ENCODE measurements around the gene OPRL1. TPM values are rescaled to one million over a fixed set of nuclear protein-coding genes. Genes with fewer than 3 reads are reported as not detected.

Gene OPRL1
- polyA plus RNA-seq, 1 donor from 2014 or later = 3.7 TPM

GRCh38 chr20:64058536-64058935 is 21.3 kb upstream of the OPRL1 start:
- peak overlapping the region in 1 of 3 donors; percentile 31 for H3K27ac Mint-ChIP-seq
- no peaks in the 10 kb centered on the region for H3K9me3 Mint-ChIP-seq
- H3K27me3 Mint-ChIP-seq = peaks cover 7% of the 10 kb centered on the region
- H3K4me1 Mint-ChIP-seq = peaks cover 0 to 13% (median 7%) of the 10 kb centered on the region in 3 donors
- peak overlapping the region in 1 of 4 donors; percentile 54 for H3K4me3 Mint-ChIP-seq
- peaks cover 3% of the 10 kb centered on the region for H3K36me3 Mint-ChIP-seq

GRCh38 chr20:64062276-64062595 is 17.6 kb upstream of the OPRL1 start:
- peak overlapping the region in 1 of 3 donors; percentile 18 for H3K27ac Mint-ChIP-seq
- H3K4me3 Mint-ChIP-seq = peak overlapping the region in 3 of 4 donors; percentile 65 to 83 (median 81)
- H3K4me1 Mint-ChIP-seq = peaks cover 17 to 39% (median 25%) of the 10 kb centered on the region in 3 donors
- peaks cover 4% of the 10 kb centered on the region for H3K27me3 Mint-ChIP-seq
- peaks cover 1% of the 10 kb centered on the region for H3K36me3 Mint-ChIP-seq
- H3K9me3 Mint-ChIP-seq = no peaks in the 10 kb centered on the region

GRCh38 chr20:64062596-64063388 is 17.1 kb upstream of the OPRL1 start, which contains the start of gene TCEA2:
TCEA2 (plus strand) TSS chr20:64063198; CDS start chr20:64063313, 115 bp downstream.
- H3K9me3 Mint-ChIP-seq = no peaks in the 10 kb centered on the region
- peaks cover 17 to 37% (median 25%) of the 10 kb centered on the region in 3 donors for H3K4me1 Mint-ChIP-seq
- H3K36me3 Mint-ChIP-seq = peaks cover 1% of the 10 kb centered on the region
- peak within 1 kb of the TSS; percentile 80 to 95 (median 86) for H3K4me3 Mint-ChIP-seq
- peak within 1 kb of the TSS in 2 of 3 donors; percentile 28 to 61 for H3K27ac Mint-ChIP-seq
- peaks cover 4% of the 10 kb centered on the region for H3K27me3 Mint-ChIP-seq

GRCh38 chr20:64063389-64064144 is 16.3 kb upstream of the OPRL1 start:
- H3K27ac Mint-ChIP-seq = peak overlapping the region in 2 of 3 donors; percentile 28 to 61
- peak overlapping the region; percentile 80 to 95 (median 86) for H3K4me3 Mint-ChIP-seq
- peaks cover 17 to 31% (median 20%) of the 10 kb centered on the region in 3 donors for H3K4me1 Mint-ChIP-seq
- H3K36me3 Mint-ChIP-seq = peaks cover 1% of the 10 kb centered on the region
- peaks cover 4% of the 10 kb centered on the region for H3K27me3 Mint-ChIP-seq
- H3K9me3 Mint-ChIP-seq = no peaks in the 10 kb centered on the region

- Mint-ChIP-seq H3K9me3 (no peaks in the 10 kb centered on the region), H3K4me3 (peak overlapping the region; percentile 70 to 95 (median 86)), H3K27me3 (peaks cover 4% of the 10 kb centered on the region), H3K4me1 (peaks cover 17 to 31% (median 20%) of the 10 kb centered on the region in 3 donors), H3K36me3 (peaks cover 1% of the 10 kb centered on the region), H3K27ac (peak overlapping the region in 2 of 3 donors; percentile 61 to 69)
Measured at GRCh38 chr20:64064145-64064698, 15.7 kb upstream of the OPRL1 start.

GRCh38 chr20:64065062-64065973 is 14.6 kb upstream of the OPRL1 start:
- Mint-ChIP-seq H3K27me3 (peaks cover 4% of the 10 kb centered on the region), H3K36me3 (peaks cover 1% of the 10 kb centered on the region), H3K4me3 (peak overlapping the region in 3 of 4 donors; percentile 70 to 89 (median 84)), H3K27ac (peak overlapping the region; percentile 87 to 96 (median 93)), H3K4me1 (peaks cover 17 to 31% (median 20%) of the 10 kb centered on the region in 3 donors), H3K9me3 (no peaks in the 10 kb centered on the region)

- Mint-ChIP-seq H3K4me3 (peak overlapping the region in 3 of 4 donors; percentile 70 to 89 (median 84)), H3K27me3 (peaks cover 4% of the 10 kb centered on the region), H3K27ac (peak overlapping the region; percentile 87 to 96 (median 93)), H3K9me3 (no peaks in the 10 kb centered on the region), H3K4me1 (peaks cover 17 to 35% (median 20%) of the 10 kb centered on the region in 3 donors), H3K36me3 (peaks cover 1% of the 10 kb centered on the region)
Measured at GRCh38 chr20:64065974-64066343, 13.9 kb upstream of the OPRL1 start.

- Mint-ChIP-seq H3K9me3 (no peaks in the 10 kb centered on the region), H3K4me3 (no peak overlapping the region), H3K27ac (peak overlapping the region in 2 of 3 donors; percentile 73 to 87), H3K36me3 (peaks cover 1% of the 10 kb centered on the region), H3K27me3 (peaks cover 4% of the 10 kb centered on the region), H3K4me1 (peaks cover 17 to 37% (median 29%) of the 10 kb centered on the region in 3 donors)
Measured at GRCh38 chr20:64067005-64067632, 12.8 kb upstream of the OPRL1 start.

GRCh38 chr20:64067733-64068307 is 12.1 kb upstream of the OPRL1 start:
- Mint-ChIP-seq H3K4me3 (peak overlapping the region in 1 of 4 donors; percentile 50), H3K27ac (peak overlapping the region in 2 of 3 donors; percentile 45 to 73), H3K4me1 (peaks cover 17 to 36% (median 31%) of the 10 kb centered on the region in 3 donors), H3K9me3 (no peaks in the 10 kb centered on the region), H3K27me3 (peaks cover 4% of the 10 kb centered on the region), H3K36me3 (peaks cover 1% of the 10 kb centered on the region)

- Mint-ChIP-seq H3K9me3 (no peaks in the 10 kb centered on the region), H3K36me3 (peaks cover 1% of the 10 kb centered on the region), H3K4me3 (peak overlapping the region in 1 of 4 donors; percentile 50), H3K4me1 (peaks cover 17 to 36% (median 31%) of the 10 kb centered on the region in 3 donors), H3K27ac (peak overlapping the region in 1 of 3 donors; percentile 45), H3K27me3 (peaks cover 4% of the 10 kb centered on the region)
Measured at GRCh38 chr20:64068386-64069208, 11.3 kb upstream of the OPRL1 start.

- Mint-ChIP-seq H3K4me1 (peaks cover 12 to 31% (median 27%) of the 10 kb centered on the region in 3 donors), H3K36me3 (peaks cover 1% of the 10 kb centered on the region), H3K27ac (peak overlapping the region in 1 of 3 donors; percentile 56)
Measured at GRCh38 chr20:64069209-64069613, 10.7 kb upstream of the OPRL1 start.

GRCh38 chr20:64069614-64070243 is 10.2 kb upstream of the OPRL1 start:
- Mint-ChIP-seq H3K27ac (peak overlapping the region in 1 of 3 donors; percentile 56), H3K36me3 (peaks cover 1% of the 10 kb centered on the region), H3K9me3 (no peaks in the 10 kb centered on the region)

More at GRCh38 chr20:64069209-64069613, 10.7 kb upstream of the OPRL1 start:
- H3K27me3 Mint-ChIP-seq = peaks cover 2% of the 10 kb centered on the region
- H3K9me3 Mint-ChIP-seq = no peaks in the 10 kb centered on the region
- H3K4me3 Mint-ChIP-seq = no peak overlapping the region

More at GRCh38 chr20:64069614-64070243, 10.2 kb upstream of the OPRL1 start:
- Mint-ChIP-seq H3K27me3 (peaks cover 2% of the 10 kb centered on the region), H3K4me3 (peak overlapping the region in 1 of 4 donors; percentile 26), H3K4me1 (peaks cover 12 to 29% (median 25%) of the 10 kb centered on the region in 3 donors)
